HG02943 (cell line): ENCODE results near the gene ARAP2.

Experiments used
- ATAC-seq: cut with Tn5 transposase; IDR thresholded peaks from one replicate; pipeline ENCODE4 v1.9.1; 2021; ENCODE audit warnings: mild to moderate bottlenecking, low read depth, moderate library complexity; ENCODE audit not compliant: unreplicated experiment

ARAP2 gene

GRCh38 chr4:36053930-36054329 is 190.4 kb downstream of the ARAP2 start:
- no peak for ATAC-seq

GRCh38 chr4:36051634-36052033 is 192.7 kb downstream of the ARAP2 start:
- no peak for ATAC-seq

GRCh38 chr4:36046026-36046425 is 198.3 kb downstream of the ARAP2 start:
- ATAC-seq = no peak

GRCh38 chr4:36043901-36044300 is 200.4 kb downstream of the ARAP2 start:
- ATAC-seq = no peak

GRCh38 chr4:36043241-36043640 is 201.1 kb downstream of the ARAP2 start:
- ATAC-seq = no peak

GRCh38 chr4:36042122-36042970 is 202.0 kb downstream of the ARAP2 start:
- ATAC-seq = no peak

- ATAC-seq = no peak
These were observed 203.0 kb downstream of the ARAP2 start for GRCh38 chr4:36041340-36041739.

- no peak for ATAC-seq
These were observed 205.3 kb downstream of the ARAP2 start for GRCh38 chr4:36039026-36039425.

- no peak for ATAC-seq
These were observed 205.8 kb downstream of the ARAP2 start for GRCh38 chr4:36038491-36038890.

GRCh38 chr4:36037127-36037526 is 207.2 kb downstream of the ARAP2 start:
- no peak for ATAC-seq

GRCh38 chr4:36029951-36030350 is 214.4 kb downstream of the ARAP2 start:
- no peak for ATAC-seq

- no peak for ATAC-seq
These were observed 217.1 kb downstream of the ARAP2 start for GRCh38 chr4:36027203-36027602.

GRCh38 chr4:36026348-36026880 is 217.9 kb downstream of the ARAP2 start:
- ATAC-seq = no peak

- no peak for ATAC-seq
These were observed 219.2 kb downstream of the ARAP2 start for GRCh38 chr4:36024901-36025660.

- ATAC-seq = no peak
These were observed 224.0 kb downstream of the ARAP2 start for GRCh38 chr4:36020351-36020750.
